ENCODE data around the gene SCART1.
"Not testable (repeated sequence)": the region's sequence is repeated elsewhere in the genome, so short reads cannot be mapped to it uniquely, and the experiment has no call there.

The SCART1 gene

DNA sequence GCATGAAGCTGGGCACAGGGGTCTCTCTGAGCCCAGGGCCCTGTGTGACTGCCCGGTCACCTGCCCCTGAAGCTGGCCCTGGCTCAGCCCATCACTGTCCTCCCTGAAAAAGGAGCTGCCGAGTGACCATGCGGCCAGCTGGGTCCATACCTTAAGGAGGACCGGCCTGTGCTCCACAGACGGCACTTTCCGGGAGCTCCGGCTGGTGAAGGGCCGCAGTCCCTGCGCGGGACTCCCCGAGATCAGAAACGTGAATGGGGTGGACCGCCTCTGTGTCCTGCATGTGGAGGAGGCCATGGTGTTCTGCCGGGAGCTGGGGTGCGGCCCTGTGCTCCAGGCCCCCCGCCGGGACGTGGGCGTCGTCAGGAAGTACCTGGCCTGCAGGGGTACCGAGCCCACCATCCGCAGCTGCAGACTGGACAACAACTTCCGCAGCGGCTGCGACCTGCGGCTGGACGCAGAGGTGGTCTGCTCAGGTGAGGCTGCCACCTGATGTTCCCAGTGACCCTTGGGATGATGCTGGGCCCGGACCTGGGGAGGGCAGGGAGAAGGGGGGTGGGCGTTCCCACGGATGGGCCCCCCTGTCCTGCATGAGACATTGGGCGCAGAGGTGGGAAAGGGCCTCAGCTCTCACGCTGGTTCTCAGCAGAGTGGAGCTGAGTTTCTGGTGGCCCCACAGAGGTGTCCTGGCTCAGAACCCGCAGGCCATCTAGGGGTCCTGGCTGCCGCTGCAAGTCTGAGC is 3.5 kb downstream of the SCART1 start:
- no peak for DNase-seq

DNA sequence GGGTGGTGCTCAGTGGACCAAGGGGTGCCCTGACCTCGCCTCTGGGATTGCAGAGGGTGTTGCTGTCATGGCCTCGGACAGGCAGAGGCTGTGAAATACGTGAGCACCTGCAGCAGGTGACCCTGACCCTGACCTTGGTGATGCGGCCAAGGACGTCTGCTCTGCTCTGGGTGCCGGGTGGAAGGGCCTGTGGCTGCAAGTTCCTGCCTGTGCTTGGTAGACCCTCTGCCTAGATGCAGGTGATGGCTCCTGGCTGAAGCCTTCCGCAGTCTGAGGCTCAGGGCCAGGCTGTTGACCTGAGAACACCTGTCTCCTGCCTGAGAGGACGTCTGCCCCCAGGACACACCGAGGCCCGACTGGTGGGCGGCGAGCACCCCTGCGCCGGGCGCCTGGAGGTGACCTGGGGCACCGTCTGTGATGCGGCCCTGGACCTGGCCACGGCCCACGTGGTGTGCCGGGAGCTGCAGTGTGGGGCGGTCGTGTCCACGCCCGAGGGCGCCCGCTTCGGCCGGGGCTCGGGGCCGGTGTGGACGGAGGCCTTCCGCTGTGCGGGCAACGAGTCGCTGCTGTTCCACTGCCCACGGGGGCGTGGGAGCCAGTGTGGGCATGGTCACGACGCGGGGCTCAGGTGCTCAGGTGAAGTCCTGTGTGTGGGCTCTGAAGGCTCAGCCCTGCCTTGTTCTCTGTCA is 4.4 kb downstream of the SCART1 start:
- no peak for DNase-seq

DNA sequence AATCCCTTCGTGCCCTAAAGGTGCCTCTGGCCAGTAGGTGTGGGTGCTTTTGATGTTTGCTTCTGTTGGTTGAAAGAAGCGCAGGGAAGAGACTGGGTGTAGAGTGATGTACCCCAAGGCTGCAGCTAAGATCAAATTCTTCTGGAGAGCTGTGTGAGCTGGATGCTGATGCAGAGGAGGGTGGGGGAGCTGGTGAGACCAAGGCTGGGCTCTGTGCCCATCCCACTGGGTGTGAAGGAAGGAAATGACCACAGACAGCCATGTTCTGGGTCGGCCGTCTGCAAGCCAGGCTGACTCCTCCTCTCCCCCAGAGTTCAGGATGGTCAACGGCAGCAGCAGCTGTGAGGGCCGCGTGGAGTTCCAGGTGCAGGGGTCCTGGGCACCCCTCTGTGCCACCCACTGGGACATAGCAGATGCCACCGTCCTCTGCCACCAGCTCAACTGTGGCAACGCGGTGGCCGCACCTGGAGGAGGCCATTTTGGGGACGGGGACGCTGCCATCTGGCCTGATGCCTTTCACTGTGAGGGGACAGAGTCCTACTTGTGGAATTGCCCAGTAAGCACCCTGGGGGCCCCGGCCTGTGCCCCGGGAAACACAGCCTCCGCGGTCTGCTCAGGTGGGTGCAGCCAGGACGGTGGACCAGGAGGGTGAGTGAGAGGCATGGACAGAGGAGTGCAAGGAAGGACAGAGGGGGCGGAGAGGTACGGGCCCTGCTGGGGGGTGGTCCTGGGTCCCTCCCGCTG is 5.1 kb downstream of the SCART1 start:
- no peak for DNase-seq

DNA sequence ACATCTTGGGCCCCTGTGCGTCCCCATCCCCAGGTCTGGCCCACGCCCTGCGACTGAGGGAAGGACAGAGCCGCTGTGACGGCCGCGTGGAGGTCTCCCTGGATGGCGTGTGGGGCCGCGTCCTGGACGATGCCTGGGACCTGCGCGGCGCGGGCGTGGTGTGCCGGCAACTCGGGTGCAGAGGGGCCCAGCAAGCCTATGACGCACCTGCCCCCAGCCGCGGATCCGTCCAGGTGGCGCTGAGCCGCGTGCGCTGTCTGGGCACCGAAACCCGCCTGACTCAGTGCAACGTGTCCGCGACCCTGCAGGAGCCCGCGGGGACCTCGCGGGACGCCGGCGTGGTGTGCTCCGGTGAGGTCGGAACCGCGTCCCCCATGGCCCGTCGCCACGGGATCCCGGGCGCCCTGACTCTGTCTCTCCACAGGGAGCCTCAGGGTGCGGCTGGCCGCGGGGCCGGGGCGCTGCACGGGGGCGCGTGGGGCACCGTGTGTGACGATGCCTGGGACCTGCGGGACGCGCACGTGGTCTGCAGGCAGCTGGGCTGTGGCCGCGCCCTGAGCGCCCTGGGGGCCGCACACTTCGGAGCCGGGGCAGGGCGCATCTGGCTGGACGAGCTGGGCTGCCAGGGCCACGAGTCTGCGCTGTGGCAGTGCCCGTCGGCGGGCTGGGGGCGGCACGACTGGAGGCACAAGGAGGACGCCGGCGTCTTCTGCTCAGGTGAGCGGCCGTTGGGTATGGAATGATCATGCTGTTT is 5.9 kb downstream of the SCART1 start:
- no peak for DNase-seq

DNA sequence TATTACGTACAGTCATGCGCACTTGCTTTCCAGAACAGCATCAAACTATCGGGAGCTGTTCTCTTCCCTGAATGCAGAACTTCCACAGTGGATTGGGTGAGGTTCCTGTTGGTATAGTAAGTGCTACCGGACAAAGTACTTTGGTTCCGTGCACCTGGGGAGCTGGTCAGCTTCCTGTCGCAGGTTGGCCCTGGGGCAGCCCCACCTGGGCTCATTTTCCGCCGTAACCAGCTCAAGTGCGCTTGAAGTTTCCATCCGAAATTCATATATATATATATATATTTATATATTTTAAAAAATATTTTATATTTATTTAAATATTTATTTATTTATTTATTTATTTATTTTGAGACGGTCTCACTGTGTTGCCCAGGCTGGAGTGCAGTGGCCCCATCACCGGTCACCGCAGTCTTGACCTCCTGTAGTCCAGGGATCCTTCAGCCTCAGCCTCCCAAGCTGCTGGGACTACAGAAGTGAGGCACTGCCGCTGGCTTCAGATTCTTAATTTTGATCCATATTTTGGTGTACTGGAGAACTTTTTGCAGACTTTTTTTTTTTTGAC is 6.5 kb downstream of the SCART1 start:
- DNase-seq = no peak

DNA sequence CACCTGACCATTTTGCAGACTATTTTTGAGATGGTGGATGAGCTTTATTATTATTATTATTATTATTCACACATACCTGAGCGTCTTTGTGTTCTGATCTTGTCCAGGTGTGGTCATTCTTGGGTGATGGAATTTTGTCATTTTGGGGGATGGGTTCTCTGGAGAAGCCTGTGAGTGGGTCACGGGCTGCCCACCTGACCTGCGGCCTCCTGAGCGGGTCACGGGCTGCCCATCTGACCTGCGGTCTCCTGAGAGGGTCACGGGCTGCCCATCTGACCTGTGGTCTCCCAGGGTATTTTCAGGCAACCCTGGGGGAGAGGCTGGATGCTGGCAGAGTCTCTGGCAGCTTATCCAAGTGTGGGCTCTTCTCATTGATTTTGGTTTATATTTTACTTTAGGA is 7.3 kb downstream of the SCART1 start:
- DNase-seq = no peak

DNA sequence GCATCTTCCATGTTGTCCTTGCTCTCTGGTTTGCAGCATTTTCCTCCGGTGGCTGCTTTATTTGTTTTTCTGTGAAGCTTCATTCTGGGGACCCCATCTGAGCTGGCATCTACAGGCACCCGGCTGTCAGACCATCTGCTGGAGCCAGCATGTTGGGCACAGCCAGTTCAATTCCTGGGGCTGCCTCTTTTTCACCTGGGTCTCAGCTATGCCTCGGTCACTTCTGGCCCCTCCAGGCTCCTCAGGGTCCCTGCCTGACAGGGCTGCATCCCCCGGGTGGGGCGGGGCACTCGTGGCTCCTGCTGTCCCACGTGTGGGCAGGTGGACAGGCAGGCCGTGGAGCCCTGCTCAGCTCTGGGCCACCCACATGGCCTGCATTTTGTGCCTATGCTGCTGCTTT is 8.1 kb downstream of the SCART1 start:
- no peak for DNase-seq

DNA sequence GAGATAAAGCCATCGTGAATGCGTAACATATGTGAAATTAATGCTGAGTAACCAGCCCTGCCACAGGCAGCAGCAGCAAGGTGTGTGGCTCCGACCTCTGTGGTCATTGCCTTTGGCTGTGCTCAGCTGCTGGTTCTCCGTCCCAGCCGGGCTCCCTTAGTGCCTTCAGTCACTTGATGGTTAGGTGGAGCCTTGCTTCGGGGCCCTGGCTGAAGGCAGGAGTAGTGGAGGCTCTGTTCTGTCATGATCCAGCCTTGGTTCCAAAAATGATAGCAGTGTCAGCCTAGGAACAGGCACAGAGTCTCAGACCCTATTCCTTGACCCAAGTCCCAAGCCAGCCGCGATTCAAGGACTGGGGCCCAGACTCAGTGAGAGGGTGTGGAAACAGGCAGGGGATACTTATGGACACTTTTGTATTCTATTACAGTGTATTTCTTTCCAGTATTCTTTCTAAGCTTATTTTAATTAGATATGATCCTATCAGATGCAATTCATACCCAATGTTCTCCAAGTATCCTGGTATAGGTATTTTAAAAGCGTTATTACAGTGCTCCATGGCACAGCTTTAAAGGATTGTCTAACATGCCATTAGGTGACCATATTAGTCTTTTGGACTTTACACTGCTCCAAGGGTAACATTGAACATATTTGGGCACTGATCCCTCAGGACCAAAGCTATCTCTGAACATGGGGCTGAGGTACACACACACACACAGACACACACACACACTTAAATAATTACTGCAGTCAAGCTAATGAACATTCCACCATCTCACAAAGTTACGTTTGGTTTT is 9.0 kb downstream of the SCART1 start:
- DNase-seq = no peak

DNA sequence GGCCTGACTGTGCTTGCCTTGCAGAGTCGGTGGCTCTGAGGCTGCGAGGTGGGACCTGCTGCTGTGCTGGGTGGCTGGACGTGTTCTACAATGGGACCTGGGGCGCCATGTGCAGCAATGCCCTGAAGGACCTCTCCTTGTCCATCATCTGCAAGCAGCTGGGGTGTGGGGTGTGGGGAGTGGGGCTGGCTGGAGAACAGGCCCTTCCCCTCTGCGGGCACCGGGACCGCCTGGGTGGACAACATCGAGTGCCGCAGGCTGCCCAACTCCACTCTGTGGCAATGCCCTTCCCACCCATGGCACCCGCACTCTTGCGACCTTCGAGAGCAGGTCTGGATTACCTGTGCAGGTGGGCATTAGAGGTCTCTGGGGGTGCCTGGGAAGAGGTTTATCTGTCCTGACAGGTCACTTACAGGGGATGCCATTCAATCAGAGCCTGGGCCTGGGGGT is 10.9 kb downstream of the SCART1 start:
- DNase-seq = no peak

DNA sequence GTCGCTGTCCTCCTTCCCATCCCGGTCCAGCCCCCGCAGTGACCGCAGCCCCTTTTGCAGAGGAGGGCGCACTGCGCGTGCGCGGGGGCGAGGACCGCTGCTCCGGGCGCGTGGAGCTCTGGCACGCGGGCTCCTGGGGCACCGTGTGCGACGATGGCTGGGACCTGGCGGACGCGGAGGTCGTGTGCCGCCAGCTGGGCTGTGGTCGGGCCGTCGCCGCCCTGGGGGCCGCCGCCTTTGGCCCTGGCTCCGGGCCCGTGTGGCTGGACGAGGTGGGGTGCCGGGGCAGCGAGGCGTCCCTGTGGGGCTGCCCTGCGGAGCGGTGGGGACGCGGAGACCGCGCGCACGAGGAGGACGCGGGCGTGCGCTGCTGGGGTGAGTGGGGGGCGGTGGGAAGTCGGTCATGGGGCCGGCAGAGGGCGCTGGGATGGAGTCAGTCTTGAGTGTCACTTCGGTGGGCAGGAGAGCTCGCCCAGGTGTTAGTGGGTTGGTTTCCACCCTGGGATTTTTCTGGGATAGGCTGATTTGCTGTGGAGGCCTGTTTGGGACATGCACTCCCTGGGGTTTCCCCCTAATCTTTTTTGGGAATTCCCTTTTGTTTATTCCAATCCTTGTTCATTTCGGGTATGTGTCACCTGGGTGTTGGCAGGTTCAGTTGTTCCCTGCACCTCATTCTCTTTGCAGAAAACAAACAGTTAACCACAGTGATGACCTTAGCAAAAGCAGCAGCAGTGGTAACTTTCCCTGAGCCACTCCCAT is 11.6 kb downstream of the SCART1 start:
- no peak for DNase-seq

DNA sequence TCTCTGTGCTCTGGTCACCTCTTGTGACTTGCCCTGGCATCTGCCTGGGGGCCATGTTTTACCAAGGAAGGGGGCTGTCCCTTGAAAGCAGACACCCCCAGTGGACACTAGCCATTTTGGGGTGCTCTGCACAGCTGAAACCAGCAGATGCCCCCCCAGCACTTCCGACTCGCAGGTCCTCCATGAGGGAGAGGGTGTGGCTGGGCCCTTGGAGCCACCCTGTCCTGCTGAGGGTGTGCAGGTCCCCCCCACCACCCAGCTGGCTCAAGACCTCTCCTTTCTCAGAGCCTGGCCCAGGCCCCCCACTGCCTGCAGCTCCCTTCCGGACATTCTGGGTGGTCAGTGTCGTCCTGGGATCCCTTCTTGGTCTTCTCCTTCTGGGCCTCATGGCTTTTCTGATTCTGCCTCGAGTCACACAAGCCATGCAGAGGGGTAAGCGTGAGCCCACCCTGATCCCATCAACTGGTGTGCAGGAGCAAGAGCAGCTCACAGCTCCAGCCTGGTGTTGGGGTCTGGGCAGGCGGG is 12.3 kb downstream of the SCART1 start:
- no peak for DNase-seq

DNA sequence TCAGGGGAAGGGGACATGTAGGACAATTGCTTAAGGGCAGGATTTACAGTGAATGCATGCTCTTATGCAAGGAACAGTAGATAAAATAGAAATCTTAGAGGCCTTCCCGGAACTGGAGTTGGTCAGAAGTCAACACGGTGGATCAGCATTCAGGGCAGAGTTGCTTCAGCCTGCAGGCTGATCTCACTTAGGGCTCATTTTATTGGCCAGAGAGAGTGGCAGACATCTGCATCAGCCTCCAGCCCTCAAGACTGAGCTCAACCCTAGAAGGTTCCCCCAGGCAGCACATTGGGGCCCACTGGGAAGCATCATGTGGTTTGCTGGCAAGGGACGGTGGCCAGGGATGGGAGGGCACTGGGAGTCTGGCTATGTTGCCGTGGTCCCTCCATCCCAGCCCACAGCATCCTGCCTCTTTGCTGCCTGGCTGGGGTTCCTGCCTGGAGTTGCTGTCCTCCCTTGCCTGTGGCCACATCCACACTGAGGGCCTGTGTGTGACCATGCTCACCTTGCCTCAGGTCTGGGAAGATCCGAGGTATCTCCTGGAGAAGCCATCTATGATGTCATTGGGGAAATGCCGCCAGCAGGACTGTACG is 13.0 kb downstream of the SCART1 start:
- DNase-seq = no peak

DNA sequence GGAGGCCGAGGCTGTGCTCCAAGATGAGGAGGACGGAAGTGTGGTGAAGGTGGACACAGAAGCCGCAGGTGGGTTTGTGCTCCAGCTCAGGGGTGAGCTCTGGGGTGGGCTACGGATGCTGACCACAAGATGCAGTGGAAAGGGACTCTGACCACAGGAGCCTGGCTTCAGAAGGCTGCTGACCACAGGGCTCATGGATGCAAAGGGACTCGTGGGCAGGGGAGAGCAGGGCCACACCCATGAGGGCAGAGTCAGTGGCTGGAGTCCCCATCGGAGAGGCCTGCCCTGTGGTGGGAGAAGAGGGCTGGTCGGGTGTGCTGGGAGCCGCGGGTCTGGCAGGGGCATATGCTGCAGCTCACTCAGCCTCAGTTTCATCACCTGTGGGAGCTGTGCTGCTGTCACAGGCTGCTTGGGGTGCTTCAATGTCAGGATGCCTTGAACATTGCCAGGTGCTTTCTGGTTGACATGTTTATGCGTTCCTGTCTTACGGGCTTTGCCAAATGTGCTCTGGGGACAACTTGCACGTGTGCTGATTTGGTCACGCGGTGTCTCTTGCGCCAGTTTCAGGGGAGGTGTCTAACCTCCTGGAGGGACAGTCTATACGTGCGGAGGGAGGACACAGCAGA is 13.7 kb downstream of the SCART1 start:
- DNase-seq = no peak

DNA sequence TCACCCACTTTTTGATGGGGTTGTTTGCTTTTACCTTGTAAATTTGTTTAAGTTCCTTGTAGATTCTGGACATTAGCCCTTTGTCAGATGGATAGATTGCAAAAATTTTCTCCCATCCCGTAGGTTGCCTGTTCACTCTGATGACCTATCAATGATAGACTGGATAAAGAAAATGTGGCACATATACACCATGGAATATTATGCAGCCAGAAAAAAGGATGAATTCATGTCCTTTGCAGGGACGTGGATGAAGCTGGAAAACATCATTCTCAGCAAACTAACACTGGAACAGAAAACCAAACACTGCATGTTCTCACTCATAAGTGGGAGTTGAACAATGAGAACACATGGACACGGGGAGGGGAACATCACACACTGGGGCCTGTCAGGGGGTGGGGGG is 15.5 kb downstream of the SCART1 start:
- not testable (repeated sequence) for DNase-seq

DNA sequence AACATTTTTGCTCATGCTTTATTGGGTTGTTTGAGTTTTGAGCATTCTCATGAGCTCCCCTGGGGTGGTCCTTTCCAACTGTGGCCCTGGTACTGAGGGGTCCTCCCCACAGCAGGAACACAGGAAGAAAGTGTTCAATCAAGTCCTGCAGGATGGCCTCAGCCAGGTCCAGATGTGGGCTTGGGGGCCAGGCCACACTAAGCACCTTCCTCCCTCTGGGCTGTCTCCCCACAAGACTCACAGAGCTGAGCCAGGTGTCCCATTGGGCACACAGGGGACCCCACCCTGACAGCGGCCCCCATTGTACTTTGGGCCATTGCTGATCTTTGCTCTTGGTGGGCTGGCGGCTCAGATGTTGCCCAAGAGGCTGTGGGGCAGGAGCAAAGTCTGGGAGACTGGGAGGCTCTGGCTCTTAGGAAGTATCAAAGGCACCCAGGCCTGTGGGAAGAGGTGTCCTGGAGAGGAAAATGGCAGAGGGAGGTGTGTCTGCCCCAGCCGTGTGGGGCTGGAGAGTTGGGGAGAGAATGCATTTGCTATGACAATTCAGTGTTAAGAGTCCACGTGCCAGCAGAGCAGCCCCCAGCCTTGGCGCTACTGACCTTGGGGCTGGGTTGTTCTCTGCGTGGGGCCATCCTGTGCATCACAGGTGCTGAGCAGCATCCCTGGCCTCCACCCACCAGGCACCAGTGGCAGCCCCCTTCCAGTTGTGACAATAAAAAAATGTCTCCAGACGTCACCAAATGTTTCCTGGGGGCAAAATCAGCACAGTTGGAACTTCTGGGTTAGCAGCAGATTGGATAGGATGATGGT is 17.8 kb downstream of the SCART1 start:
- no peak for DNase-seq

DNA sequence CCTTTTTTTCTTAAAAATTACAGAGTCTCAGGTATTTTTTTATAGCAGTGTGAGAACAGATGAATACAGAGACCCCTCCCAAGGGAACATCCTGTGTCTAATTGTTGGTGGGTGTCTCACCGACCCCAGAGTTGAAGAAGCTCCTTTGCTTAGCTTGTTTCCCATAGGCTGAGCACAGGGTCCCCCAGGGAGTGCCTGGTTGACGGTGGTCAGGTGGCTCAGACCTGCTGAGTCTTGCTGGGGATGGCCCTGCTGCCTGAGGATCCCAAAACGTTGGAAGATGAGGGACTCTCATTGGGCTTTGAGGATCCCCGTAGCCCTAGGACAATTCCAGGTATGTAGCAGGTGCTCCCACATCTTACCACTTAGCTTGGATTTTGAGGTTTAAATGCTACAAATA is 19.5 kb downstream of the SCART1 start:
- DNase-seq = no peak

DNA sequence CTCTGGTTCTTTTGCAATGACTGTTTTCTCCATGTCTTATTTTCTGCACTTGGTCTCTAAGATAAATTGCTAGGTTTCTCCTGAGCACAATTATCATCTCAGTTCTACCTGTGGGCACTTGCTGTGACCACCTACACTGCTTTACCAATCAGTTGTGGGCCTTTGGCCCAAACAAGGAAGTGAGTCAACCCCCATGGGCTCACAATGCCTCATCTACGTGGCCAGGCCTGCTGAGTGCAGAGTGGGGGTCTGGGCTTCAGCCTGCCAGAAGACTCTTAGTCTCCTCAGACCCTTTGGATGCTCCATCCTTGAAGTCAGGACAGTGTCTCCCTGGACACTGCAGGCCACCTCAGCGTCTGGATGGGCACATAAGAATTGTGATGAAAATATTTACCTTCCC is 20.3 kb downstream of the SCART1 start:
- no peak for DNase-seq

DNA sequence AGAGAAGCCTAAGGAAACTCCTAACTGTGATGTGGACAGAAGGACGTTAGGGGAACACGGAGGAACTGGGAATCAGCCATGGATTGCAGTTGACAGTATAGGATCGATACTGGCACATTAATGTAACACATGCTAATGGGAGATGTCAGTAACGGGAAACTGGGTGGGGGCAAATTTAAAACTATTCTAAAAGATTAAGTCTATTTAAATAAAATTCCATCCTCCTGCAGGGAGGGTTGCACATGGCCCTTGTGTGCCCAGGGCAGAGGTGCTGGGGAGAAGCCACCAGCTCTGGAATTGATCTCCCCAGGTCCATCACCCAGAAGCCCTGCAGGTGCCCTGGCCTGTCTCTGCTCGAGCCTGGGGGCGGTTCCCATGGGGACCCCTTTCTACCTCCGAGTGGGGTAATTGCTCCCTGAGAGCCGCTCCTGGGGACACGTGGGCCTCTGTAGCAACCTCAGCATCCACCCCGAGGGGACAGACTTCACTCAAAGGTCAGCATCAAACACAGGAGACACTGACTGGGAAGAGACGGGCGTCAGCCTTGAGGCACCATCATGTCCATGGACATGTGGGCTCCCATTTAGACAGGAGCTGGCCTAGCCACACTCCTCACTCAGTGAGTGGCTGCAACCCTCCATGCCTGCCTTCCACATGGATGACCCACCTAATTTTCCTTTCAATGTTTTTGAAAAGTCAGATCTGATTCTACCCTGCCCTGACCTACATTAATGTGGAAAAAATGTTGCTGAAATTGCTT is 21.1 kb downstream of the SCART1 start:
- no peak for DNase-seq

DNA sequence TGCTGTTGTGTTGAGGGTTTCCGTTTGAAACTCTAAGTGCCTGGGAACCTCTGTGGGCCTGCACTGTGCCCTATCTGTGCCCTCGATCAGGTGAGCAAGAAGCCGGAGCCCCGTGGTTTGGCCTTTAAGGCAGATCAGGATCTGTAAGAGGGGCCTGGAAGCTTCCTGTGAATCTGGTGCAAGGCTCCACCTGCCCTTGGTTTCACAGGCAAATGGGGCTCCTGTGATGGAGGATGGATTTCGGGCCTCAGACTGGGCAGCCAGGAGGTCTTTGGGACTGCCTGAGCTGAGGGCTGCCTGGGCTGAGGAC is 21.6 kb downstream of the SCART1 start:
- DNase-seq = no peak
